ENCODE measurements around the gene INTS2. TPM values are rescaled to one million over a fixed set of nuclear protein-coding genes. Genes with fewer than 3 reads are reported as not detected.
A peak's percentile ranks its signal among the peaks of the same experiment; 100 is the strongest.

Gene INTS2
- total RNA-seq, 4 donors from 2014 or later = 3.3 to 12.0 (median 6.1) TPM

DNA sequence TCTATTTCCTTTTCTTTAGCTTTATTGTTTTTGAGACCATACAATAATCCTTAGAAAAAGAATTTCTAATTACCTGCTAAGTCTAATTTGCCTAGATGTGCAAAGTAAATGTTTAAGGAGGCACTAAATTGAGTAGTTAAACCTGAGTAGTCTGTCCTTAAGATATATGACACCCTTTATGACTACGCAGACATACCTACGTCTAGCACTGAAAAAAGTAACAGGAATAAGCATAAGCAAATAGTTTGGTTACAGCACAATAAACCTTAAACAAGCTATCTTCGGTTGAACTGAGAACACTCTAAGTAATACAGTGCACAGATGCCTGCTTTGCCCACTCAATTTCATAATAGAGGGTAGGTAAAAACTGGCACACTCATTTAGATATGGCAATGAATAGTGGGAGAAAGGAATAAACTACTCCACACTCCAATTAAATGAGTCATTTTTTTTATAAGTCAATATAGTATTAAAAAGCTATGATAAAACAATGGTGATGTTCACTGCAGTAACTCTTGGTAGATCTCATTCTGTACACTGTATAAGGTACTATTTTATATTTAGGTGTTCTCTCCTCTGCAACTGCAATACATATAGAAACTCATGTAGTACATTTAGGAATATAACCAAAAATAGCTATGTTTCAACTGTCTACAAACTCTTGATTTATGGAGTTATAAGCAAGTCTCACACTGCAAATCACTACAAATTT lies 19.7 kb upstream of the INTS2 start:
- ATAC-seq (no peak), DNase-seq (no peak)
- no peak for TF ChIP-seq POLR2A (IDR thresholded peaks at IDR 0.05)
- TF ChIP-seq, protein P1, sequence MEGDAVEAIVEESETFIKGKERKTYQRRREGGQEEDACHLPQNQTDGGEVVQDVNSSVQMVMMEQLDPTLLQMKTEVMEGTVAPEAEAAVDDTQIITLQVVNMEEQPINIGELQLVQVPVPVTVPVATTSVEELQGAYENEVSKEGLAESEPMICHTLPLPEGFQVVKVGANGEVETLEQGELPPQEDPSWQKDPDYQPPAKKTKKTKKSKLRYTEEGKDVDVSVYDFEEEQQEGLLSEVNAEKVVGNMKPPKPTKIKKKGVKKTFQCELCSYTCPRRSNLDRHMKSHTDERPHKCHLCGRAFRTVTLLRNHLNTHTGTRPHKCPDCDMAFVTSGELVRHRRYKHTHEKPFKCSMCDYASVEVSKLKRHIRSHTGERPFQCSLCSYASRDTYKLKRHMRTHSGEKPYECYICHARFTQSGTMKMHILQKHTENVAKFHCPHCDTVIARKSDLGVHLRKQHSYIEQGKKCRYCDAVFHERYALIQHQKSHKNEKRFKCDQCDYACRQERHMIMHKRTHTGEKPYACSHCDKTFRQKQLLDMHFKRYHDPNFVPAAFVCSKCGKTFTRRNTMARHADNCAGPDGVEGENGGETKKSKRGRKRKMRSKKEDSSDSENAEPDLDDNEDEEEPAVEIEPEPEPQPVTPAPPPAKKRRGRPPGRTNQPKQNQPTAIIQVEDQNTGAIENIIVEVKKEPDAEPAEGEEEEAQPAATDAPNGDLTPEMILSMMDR (IDR thresholded peaks at IDR 0.05 in 4 of 5, conservative IDR thresholded peaks at IDR 0.05 in 1 of 5) = no peak
- Histone ChIP-seq H3K27me3 (no peaks in the 10 kb centered on the region), H3K4me3 (no peak overlapping the region), H3K4me1 (peaks cover 0 to 7% of the 10 kb centered on the region in 2 donors), H3K27ac (no peak overlapping the region), H3K9me3 (no peaks in the 10 kb centered on the region), H3K36me3 (peaks cover 6 to 89% of the 10 kb centered on the region in 2 donors)
- intact Hi-C loops (cut with DNase I; ENCODE audit: low total_unique reads) = no loop called here
- in situ Hi-C loops (cut with MboI; ENCODE audit: low sequenced_read_pairs in 4 of 4) = no loop called here

DNA sequence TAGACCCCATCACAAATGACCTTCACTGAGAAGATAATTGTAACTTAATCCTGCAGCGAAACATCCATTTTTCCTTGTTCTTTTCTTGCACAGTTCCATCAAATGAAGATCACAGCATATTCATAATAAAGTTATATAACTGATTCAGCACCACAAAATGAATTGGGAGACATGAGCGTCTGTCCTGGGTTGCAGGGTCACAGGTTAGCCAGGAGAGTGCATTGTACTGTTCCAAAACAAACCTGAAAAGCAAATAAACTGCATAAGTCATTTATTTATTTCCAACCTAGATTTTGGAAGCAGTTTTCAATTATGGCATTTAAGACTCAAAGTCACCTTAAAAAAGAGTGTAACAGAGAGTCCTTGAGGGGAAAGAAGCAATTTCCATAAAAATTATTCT lies 18.6 kb upstream of the INTS2 start:
- TF ChIP-seq, protein P1 (IDR thresholded peaks at IDR 0.05 in 4 of 5, conservative IDR thresholded peaks at IDR 0.05 in 1 of 5) = no peak
- no peak for TF ChIP-seq POLR2A (IDR thresholded peaks at IDR 0.05)
- DNase-seq (no peak), ATAC-seq (no peak)
- Histone ChIP-seq H3K4me1 (peaks cover 0 to 7% of the 10 kb centered on the region in 2 donors), H3K27ac (no peak overlapping the region), H3K9me3 (no peaks in the 10 kb centered on the region), H3K27me3 (no peaks in the 10 kb centered on the region), H3K4me3 (no peak overlapping the region), H3K36me3 (peaks cover 3 to 77% of the 10 kb centered on the region in 2 donors)
- in situ Hi-C loops (cut with MboI; ENCODE audit: low sequenced_read_pairs in 4 of 4) = no loop called here
- intact Hi-C loops (cut with DNase I; ENCODE audit: low total_unique reads) = no loop called here

DNA sequence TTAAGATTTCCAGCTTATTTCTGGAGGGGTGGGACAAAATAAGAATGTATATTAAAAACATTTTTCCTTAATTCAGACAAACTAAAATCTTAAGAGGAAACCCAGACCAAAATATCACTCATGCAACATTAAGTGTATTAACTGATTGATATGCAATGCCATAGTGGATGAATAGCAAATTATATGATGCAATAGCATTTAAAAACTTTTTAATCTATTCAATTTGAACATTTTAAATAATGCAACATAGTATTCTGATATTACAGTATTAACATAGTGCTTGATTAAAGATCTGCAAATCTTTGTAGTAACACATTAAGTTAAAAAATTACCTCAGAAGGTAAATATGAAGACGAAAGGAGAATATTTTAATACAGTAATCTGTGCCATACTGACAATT lies 15.3 kb upstream of the INTS2 start:
- ATAC-seq = no peak
- intact Hi-C loops (cut with DNase I; ENCODE audit: low total_unique reads) = no loop called here

DNA sequence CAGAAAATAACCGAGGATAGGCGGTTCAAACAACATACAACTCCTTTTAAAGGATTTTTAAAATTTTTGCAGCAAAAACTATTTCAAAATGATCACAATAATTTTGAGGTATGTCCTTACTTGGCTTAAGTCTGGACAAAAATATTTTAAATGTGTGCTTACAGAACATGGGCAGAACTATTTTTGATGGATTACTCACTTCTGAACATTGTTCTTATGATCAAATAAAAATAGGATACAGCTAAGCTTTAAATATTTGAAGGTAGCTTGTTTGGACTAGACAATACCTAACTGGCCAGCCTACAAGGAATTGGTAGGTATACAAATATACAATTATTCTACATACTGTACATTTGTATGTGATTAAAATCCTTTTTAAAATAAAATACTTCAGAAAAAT lies 14.3 kb upstream of the INTS2 start:
- H3K9me3 ChIP-seq = no peaks in the 10 kb centered on the region
- H3K36me3 ChIP-seq = peaks cover 0 to 35% of the 10 kb centered on the region in 2 donors
- no peak overlapping the region for H3K4me3 ChIP-seq
- H3K27ac ChIP-seq = peak overlapping the region in 3 of 4 donors; percentile 32 to 51 (median 46)
- in situ Hi-C loops (cut with MboI; ENCODE audit: low sequenced_read_pairs in 4 of 4) (no loop called here), intact Hi-C loops (cut with DNase I; ENCODE audit: low total_unique reads) (no loop called here)
- H3K27me3 ChIP-seq = no peaks in the 10 kb centered on the region
- H3K4me1 ChIP-seq = peaks cover 0 to 7% of the 10 kb centered on the region in 2 donors
- ATAC-seq (no peak), DNase-seq (no peak)
- TF ChIP-seq, protein P1 (IDR thresholded peaks at IDR 0.05 in 4 of 5, conservative IDR thresholded peaks at IDR 0.05 in 1 of 5) = no peak
- no peak for TF ChIP-seq POLR2A (IDR thresholded peaks at IDR 0.05)

More for the DNA sequence above, 15.3 kb upstream of the INTS2 start:
- H3K27me3 ChIP-seq = no peaks in the 10 kb centered on the region
- H3K4me3 ChIP-seq = no peak overlapping the region
- no peaks in the 10 kb centered on the region for H3K9me3 ChIP-seq
- no peak for TF ChIP-seq POLR2A (IDR thresholded peaks at IDR 0.05)
- TF ChIP-seq, protein P1 (IDR thresholded peaks at IDR 0.05 in 4 of 5, conservative IDR thresholded peaks at IDR 0.05 in 1 of 5) = no peak
- peak overlapping the region in 2 of 4 donors; percentile 46 to 51 for H3K27ac ChIP-seq
- in situ Hi-C loops (cut with MboI; ENCODE audit: low sequenced_read_pairs in 4 of 4) = no loop called here
- peaks cover 0 to 7% of the 10 kb centered on the region in 2 donors for H3K4me1 ChIP-seq
- DNase-seq = no peak
- H3K36me3 ChIP-seq = peaks cover 0 to 45% of the 10 kb centered on the region in 2 donors

Measured in gastrocnemius medialis (tissue), 4 donors.